Muscle of arm (tissue), 12 donors: ENCODE results near the gene MDFI. TPM values are rescaled to one million over a fixed set of nuclear protein-coding genes. Genes with fewer than 3 reads are reported as not detected.
A peak's percentile ranks its signal among the peaks of the same experiment; 100 is the strongest.

Source experiments
- DNase-seq: peaks from one replicate; pipeline ENCODE4 v3.0.0-alpha.2; 2013
- polyA plus RNA-seq, 12 donors: library from polyadenylated mRNA; unstranded; fragments of 120-200 nt; gene quantifications; one replicate each; pipeline ENCODE4 v1.2.1, GENCODE V29; 2013; ENCODE audit not compliant: insufficient read length in 12 of 12

The MDFI gene
- polyA plus RNA-seq, 12 donors: 29.6 to 84.0 (median 43.2) TPM; not detected in 1

- DNase-seq: no peak
Observed at GRCh38 chr6:41685641-41686380, 47.5 kb downstream of the MDFI start.

- DNase-seq: no peak
Observed at GRCh38 chr6:41687501-41688175, 49.4 kb downstream of the MDFI start.

GRCh38 chr6:41688256-41688965 lies 50.1 kb downstream of the MDFI start:
- no peak for DNase-seq

GRCh38 chr6:41689171-41690008 lies 51.1 kb downstream of the MDFI start:
- DNase-seq: no peak

GRCh38 chr6:41690541-41691330 lies 52.5 kb downstream of the MDFI start:
- DNase-seq: no peak

GRCh38 chr6:41691426-41692079 lies 53.3 kb downstream of the MDFI start:
- no peak for DNase-seq

GRCh38 chr6:41692080-41692675 lies 53.9 kb downstream of the MDFI start:
- DNase-seq: no peak

GRCh38 chr6:41692730-41693129 lies 54.5 kb downstream of the MDFI start:
- no peak for DNase-seq

- DNase-seq: no peak
Observed at GRCh38 chr6:41693281-41694240, 55.3 kb downstream of the MDFI start.

GRCh38 chr6:41694815-41695526 lies 56.7 kb downstream of the MDFI start:
- no peak for DNase-seq

- no peak for DNase-seq
Observed at GRCh38 chr6:41695825-41696224, 57.6 kb downstream of the MDFI start.

- no peak for DNase-seq
Observed at GRCh38 chr6:41696788-41697187, 58.5 kb downstream of the MDFI start.

GRCh38 chr6:41697861-41698781 lies 59.9 kb downstream of the MDFI start:
- DNase-seq: peak; percentile 80

- no peak for DNase-seq
Observed at GRCh38 chr6:41699063-41699462, 60.8 kb downstream of the MDFI start.

- DNase-seq: no peak
Observed at GRCh38 chr6:41700463-41701347, 62.4 kb downstream of the MDFI start.
